HG02981 (cell line): Measurements from ENCODE around the gene SKP1.
A peak's percentile ranks its signal among the peaks of the same experiment; 100 is the strongest.

Source experiments
- ATAC-seq: cut with Tn5 transposase; IDR thresholded peaks from one replicate; pipeline ENCODE4 v1.9.1; 2021; ENCODE audit warnings: mild to moderate bottlenecking, moderate library complexity; ENCODE audit not compliant: unreplicated experiment

The SKP1 gene

DNA sequence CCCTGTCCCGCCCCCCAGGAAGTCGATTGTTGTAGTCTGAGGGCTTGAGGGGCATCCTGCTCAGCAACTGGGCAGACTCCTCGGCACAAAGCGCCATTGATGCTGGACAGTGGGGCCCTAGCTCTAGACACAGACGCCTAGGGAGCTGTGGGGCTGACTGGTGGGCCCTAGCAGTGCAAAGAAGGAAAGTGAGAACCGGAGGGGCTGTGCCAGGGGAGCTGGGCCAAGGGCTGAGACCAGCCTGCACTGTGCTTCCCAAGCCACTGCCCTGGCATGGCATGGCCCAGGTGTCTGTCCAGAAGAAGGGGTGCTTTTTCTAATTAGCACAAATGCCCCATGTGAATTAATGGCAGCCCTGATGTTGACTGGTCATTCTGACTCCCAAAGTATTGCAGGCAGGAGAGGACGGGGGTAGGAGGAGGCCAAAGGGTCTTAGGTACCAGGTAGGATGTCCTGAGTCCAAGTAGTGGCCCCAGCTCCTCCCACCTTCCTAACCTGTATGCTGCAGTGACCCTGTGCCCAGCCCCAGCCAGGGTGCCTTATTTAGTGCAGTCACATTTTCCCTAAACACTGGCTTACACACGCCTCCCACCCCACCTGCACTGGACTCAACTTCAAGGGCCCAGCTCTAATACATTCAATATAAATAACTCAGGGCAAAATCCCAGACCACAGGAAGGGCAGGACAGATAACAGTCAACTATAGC, 46.4 kb downstream of the SKP1 start:
- no peak for ATAC-seq

DNA sequence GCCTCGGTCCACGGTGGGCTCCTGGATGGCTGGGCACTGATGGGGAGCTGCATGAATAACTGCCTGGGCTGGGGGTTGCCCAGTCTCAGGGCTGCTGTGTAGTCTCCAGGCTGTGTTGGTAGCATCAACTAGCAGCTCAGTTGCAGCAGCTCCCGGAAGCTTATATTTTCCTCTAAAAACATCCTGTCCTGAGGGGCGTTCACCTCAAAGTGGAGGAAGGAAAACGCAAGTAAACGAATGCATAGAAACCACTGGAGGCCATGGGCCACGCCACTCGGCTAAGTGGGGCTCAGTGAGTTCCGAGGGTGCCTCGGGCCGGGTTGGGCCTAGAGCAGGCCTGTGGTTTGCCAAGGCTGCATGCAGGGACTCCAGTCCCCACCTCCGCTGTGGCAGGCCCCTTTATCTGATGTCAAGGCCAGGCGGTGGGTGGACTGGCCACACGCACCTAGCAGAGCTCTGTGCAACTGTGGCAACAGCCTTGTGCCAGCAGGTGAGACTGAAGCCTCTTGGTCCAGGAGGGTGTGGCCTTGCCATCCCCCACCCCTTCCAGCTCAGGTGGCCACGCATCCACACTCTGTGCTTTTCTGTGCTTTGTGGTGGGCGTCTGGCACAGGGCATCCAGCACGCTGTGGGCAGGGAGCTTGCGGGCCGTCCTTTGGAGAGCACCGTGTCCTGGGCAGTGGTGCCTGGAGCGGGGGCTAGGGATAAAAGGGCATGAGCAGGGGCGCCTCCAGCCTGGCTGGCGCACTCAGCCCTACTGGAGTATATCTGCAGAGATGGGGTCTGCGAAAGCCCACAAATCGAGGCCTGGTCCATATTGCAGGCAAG, 47.1 kb downstream of the SKP1 start:
- ATAC-seq, result no peak

GRCh38 chr5:134128648-134128995, 48.1 kb downstream of the SKP1 start:
- no peak for ATAC-seq

DNA sequence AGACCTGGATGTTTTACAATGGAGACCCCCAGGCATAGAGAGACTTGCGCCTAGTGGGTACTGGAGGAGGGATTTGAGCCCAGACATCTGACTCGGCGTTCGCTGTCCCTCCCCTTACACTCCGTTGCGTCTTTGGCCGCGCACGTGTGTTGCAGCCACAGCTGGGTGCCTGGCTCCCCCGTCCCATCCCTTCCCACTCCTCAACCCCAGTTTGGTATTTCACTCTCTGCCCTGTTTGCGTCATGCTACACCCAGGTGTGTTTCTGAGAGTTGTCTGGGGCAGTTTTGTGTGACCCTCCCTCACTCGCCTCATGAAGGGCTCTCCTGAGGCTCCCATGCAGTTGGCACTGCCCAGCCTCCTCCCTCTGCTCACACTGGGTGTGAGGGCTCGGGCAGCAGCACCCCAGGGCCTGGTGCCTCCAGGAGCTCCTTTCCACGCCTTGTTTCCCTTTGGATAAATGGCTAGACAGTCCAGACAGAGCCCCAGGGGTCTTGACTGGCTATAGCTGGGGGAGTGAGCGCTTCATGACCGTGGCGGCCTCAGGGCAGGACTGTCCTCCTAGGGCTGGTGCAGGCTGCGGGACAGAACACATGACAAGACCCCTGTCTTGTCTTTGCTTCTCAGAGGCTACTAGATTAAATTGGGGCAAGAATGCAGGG, 48.6 kb downstream of the SKP1 start:
- no peak for ATAC-seq

GRCh38 chr5:134127376-134127861, 49.3 kb downstream of the SKP1 start:
- peak; percentile 54 for ATAC-seq

- no peak for ATAC-seq
Measured at GRCh38 chr5:134125039-134126015, 51.4 kb downstream of the SKP1 start.

DNA sequence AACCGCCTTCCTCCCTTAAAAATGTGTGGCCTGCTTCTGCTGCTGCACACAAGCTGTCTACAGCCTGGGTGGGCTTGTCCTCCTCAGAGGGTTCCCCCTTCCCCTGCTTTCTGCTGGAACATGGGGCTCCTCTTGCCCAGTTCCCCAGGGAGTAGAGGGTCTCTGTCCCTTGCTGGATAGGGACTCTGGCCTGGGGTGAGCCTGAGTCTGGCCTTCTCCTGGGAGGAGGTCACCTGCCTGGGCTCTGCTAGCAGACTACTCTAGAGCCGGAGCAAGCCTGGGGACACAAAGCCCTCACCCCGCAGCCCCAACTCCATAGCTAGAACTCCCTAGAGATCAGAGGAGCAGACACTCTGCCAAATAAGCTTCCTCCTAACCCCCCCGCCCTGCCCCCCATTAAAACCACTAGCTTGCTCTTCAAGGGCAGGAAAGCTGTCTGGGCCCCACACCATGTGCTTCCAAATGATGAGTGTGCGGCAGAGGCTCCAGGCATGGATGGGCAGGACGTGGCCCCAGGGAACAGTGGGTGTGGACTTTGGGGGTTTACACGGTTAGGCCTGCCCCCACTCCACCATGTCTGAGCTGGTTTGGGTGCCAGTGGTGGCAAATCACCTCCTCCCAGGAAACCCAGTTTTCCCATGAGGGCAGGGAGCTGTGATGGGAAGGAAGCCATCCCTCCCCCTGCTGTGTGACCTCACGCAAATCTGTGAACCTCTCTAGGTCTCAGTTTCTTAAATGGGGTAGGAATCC, 52.3 kb downstream of the SKP1 start:
- ATAC-seq, result no peak

DNA sequence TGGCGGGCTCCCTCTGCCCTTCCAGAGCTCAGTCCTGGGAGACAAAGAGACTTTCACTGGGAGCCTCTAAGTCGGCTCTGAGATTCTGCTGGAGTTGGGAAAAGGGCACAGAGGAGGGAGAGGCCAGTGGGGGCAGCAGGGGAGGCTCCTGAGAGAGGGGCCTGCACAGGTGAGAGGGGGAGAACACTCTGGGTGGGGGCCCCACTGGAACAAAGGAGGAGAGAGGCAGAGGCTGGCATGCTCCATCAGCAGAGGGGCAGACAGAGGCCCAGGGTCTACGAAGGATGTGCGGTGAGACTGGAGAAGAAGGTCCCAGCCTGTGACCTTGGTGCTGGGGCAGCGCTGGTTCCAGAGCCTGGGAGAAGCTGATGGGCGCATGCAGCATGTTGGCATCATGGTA, 53.4 kb downstream of the SKP1 start:
- no peak for ATAC-seq

DNA sequence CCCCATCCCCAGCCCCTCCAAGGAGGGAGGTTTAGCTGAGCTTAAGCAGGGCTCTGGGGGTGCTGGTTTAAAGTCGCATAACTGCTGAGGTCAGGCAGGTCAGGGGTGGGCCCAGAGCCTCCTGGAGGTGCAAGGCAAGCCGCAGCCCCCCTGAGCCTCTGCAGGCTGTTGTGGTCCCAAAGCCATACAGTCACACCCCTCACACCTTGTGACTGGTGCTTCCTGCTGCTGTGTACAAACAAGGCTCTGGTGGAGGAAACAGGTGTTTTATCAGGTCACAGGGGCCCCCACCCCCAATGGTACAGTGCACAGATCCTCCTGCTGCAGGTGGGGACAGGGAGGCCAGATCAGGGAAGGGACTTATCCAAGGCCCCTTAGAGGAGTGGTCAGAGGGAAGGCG, 54.2 kb downstream of the SKP1 start:
- ATAC-seq, result no peak

GRCh38 chr5:134120386-134121138, 56.2 kb downstream of the SKP1 start:
- no peak for ATAC-seq

- no peak for ATAC-seq
Measured at GRCh38 chr5:134119720-134120119, 57.0 kb downstream of the SKP1 start.

GRCh38 chr5:134118212-134118835, 58.4 kb downstream of the SKP1 start:
- ATAC-seq, result no peak

- ATAC-seq, result no peak
Measured at GRCh38 chr5:134116789-134117761, 59.7 kb downstream of the SKP1 start.

- no peak for ATAC-seq
Measured at GRCh38 chr5:134116286-134116685, 60.5 kb downstream of the SKP1 start.

GRCh38 chr5:134115806-134116175, 61.0 kb downstream of the SKP1 start:
- ATAC-seq, result no peak

DNA sequence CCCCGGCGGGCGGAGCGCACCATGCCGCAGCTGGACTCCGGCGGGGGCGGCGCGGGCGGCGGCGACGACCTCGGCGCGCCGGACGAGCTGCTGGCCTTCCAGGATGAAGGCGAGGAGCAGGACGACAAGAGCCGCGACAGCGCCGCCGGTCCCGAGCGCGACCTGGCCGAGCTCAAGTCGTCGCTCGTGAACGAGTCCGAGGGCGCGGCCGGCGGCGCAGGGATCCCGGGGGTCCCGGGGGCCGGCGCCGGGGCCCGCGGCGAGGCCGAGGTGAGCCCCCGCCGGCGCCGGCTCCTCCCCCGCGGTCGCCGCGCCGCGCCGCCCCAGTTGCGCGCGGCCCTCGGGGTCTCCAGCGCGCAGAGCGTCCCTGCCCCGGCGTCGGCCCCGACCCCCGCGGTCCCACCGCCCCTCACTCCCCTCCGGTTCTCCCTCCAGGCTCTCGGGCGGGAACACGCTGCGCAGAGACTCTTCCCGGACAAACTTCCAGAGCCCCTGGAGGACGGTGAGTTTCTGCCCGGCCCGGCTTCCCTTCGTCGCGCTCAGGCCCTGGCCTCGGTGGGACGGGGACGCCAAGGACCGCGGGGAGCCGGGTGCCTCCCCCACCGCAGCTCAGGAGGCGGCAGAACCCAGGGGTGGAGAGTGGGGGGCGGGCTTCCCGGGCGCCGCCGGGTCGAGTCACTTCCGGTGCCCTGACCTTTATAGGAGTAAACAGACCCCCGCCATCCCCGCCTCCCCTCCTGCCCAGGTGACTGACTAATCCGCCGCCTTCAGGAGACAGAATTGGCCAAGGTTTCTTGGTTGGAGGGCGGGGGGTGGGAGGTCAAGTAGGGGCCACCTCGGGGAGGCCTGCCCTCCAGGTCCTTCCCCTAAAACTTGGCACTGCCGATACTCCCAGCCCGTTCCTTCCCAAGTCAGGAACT, 61.6 kb downstream of the SKP1 start:
- peak; percentile 5 for ATAC-seq
